ENCODE measurements around the gene PTGES3L. TPM values are rescaled to one million over a fixed set of nuclear protein-coding genes. Genes with fewer than 3 reads are reported as not detected.

Gene PTGES3L
- total and polyA plus RNA-seq, 2 of the 13 experiments (the other 11 are each of a cell fraction or from before 2014, with no cell fraction given): 1.2 to 2.9 TPM

- TF ChIP-seq, protein P1, sequence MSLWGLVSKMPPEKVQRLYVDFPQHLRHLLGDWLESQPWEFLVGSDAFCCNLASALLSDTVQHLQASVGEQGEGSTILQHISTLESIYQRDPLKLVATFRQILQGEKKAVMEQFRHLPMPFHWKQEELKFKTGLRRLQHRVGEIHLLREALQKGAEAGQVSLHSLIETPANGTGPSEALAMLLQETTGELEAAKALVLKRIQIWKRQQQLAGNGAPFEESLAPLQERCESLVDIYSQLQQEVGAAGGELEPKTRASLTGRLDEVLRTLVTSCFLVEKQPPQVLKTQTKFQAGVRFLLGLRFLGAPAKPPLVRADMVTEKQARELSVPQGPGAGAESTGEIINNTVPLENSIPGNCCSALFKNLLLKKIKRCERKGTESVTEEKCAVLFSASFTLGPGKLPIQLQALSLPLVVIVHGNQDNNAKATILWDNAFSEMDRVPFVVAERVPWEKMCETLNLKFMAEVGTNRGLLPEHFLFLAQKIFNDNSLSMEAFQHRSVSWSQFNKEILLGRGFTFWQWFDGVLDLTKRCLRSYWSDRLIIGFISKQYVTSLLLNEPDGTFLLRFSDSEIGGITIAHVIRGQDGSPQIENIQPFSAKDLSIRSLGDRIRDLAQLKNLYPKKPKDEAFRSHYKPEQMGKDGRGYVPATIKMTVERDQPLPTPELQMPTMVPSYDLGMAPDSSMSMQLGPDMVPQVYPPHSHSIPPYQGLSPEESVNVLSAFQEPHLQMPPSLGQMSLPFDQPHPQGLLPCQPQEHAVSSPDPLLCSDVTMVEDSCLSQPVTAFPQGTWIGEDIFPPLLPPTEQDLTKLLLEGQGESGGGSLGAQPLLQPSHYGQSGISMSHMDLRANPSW (CRISPR knock-in tag; IDR thresholded peaks at IDR 0.05; ENCODE audit: borderline replicate concordance): no peak
- TF ChIP-seq MEIS2 (CRISPR knock-in tag; IDR thresholded peaks at IDR 0.05): no peak
- no peak for TF ChIP-seq LCORL (IDR thresholded peaks at IDR 0.05)
- no peak for TF ChIP-seq LCORL (CRISPR knock-in tag; IDR thresholded peaks at IDR 0.05)
- no peak for TF ChIP-seq ZNF572 (CRISPR knock-in tag; IDR thresholded peaks at IDR 0.05)
- no peak for TF ChIP-seq MXD1 (CRISPR knock-in tag; IDR thresholded peaks at IDR 0.05)
- peak; percentile 65 for TF ChIP-seq RFX3 (CRISPR knock-in tag; IDR thresholded peaks at IDR 0.05)
- TF ChIP-seq, protein P2, sequence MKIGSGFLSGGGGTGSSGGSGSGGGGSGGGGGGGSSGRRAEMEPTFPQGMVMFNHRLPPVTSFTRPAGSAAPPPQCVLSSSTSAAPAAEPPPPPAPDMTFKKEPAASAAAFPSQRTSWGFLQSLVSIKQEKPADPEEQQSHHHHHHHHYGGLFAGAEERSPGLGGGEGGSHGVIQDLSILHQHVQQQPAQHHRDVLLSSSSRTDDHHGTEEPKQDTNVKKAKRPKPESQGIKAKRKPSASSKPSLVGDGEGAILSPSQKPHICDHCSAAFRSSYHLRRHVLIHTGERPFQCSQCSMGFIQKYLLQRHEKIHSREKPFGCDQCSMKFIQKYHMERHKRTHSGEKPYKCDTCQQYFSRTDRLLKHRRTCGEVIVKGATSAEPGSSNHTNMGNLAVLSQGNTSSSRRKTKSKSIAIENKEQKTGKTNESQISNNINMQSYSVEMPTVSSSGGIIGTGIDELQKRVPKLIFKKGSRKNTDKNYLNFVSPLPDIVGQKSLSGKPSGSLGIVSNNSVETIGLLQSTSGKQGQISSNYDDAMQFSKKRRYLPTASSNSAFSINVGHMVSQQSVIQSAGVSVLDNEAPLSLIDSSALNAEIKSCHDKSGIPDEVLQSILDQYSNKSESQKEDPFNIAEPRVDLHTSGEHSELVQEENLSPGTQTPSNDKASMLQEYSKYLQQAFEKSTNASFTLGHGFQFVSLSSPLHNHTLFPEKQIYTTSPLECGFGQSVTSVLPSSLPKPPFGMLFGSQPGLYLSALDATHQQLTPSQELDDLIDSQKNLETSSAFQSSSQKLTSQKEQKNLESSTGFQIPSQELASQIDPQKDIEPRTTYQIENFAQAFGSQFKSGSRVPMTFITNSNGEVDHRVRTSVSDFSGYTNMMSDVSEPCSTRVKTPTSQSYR (CRISPR knock-in tag; IDR thresholded peaks at IDR 0.05; ENCODE audit: borderline replicate concordance): no peak
Measured at GRCh38 chr17:43018008-43018853, 38.4 kb upstream of the PTGES3L start (continued).

Measured in HepG2 (cell line).